Measurements from ENCODE around the gene KLK15. TPM values are rescaled to one million over a fixed set of nuclear protein-coding genes. Genes with fewer than 3 reads are reported as not detected.

The KLK15 gene
- total and polyA plus RNA-seq, 10 of the 15 experiments (the other 5 are each of a cell fraction or from before 2014, with no cell fraction given): 0.04 to 0.08 TPM; not detected in 8

DNA sequence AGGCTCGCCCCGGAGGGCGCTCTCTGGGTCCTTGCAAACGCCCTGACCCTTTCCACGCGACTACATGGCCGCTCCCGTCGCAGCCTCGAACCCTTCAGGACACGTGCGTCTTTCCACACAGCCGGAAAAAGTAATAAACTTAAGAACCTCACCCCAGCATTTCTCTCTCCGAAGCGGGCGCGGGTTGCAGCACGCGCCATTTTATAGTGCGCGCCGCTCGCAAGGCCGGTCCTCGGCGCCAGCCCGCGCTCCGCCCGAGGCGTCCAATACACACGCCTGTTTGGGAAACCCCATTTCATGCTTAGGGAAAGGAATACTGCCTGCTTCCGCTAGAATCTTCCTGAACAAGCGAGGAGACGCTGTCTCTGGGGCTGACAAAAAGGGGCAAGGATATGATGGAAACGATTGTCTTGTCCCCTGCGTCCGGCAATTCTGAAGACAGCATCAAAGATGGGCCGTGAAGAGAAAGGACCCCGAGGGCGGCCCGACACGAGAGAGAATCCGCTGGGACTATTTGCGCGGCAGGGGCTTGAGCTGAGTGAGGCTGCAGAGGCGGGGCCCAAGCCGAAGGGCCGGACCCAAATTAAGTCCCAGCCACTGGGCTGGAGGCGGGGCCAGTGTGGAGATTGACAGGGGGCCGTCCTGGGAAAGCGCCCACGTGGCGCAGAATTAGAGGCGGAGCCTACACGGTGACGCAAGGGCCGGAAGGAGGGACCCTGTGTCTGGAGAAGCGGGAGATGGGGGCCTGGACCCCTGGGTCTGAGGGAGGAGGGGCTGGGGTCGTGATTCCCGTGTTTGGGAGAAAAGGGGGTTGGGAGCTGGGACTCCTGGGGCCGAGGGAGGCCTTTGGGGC is 28.7 kb downstream of the KLK15 start (continued):
- TF ChIP-seq NR2F1 (conservative IDR thresholded peaks at IDR 0.05): 0 out of 2 replicates have a peak, but pooled peaks have one; percentile 31
- peak; percentile 45 for TF ChIP-seq RCOR1 (conservative IDR thresholded peaks at IDR 0.05; ENCODE audit: low read depth, low read length)
- TF ChIP-seq MTA3 (IDR thresholded peaks at IDR 0.05; ENCODE audit: borderline replicate concordance, low read length): no peak
- TF ChIP-seq RAD21 (IDR thresholded peaks at IDR 0.05; ENCODE audit: insufficient read depth, low read depth, low read length): 0 out of 2 replicates have a peak, but pooled peaks have one; percentile 8
- TF ChIP-seq SMAD1 (IDR thresholded peaks at IDR 0.05; ENCODE audit: low read depth, partially characterized antibody): peak; percentile 87
- peak; percentile 99 for TF ChIP-seq PML (IDR thresholded peaks at IDR 0.05; ENCODE audit: low read length)
- peak; percentile 34; the same call in 1 of the 2 replicates for TF ChIP-seq JUND (IDR thresholded peaks at IDR 0.05; ENCODE audit: low read depth, low read length)
- peak; percentile 100 for TF ChIP-seq ZNF207 (IDR thresholded peaks at IDR 0.05; ENCODE audit: borderline replicate concordance)
- TF ChIP-seq, protein P1, sequence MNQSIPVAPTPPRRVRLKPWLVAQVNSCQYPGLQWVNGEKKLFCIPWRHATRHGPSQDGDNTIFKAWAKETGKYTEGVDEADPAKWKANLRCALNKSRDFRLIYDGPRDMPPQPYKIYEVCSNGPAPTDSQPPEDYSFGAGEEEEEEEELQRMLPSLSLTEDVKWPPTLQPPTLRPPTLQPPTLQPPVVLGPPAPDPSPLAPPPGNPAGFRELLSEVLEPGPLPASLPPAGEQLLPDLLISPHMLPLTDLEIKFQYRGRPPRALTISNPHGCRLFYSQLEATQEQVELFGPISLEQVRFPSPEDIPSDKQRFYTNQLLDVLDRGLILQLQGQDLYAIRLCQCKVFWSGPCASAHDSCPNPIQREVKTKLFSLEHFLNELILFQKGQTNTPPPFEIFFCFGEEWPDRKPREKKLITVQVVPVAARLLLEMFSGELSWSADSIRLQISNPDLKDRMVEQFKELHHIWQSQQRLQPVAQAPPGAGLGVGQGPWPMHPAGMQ (IDR thresholded peaks at IDR 0.05; ENCODE audit: borderline replicate concordance): peak; percentile 100
- TF ChIP-seq NBN (IDR thresholded peaks at IDR 0.05): peak; percentile 97
- no peak for TF ChIP-seq NFXL1 (IDR thresholded peaks at IDR 0.05; ENCODE audit: borderline replicate concordance)
- TF ChIP-seq IKZF1 (conservative IDR thresholded peaks at IDR 0.05): peak; percentile 85
- TF ChIP-seq, protein P2, sequence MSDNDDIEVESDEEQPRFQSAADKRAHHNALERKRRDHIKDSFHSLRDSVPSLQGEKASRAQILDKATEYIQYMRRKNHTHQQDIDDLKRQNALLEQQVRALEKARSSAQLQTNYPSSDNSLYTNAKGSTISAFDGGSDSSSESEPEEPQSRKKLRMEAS (IDR thresholded peaks at IDR 0.05; ENCODE audit: low read depth, low read length): peak; percentile 81
- TF ChIP-seq ASH2L (IDR thresholded peaks at IDR 0.05; ENCODE audit: borderline replicate concordance, low read depth): no peak
- TF ChIP-seq MYB (IDR thresholded peaks at IDR 0.05; ENCODE audit: borderline replicate concordance, low read depth, low read length): peak; percentile 100
- TF ChIP-seq RFX5 (IDR thresholded peaks at IDR 0.05; ENCODE audit: low read depth, low read length): no peak
- TF ChIP-seq BCL3 (IDR thresholded peaks at IDR 0.05; ENCODE audit: borderline replicate concordance, insufficient read depth, low read depth, low read length, poor library complexity, severe bottlenecking): peak; percentile 53
- peak; percentile 72 for TF ChIP-seq ATF7 (IDR thresholded peaks at IDR 0.05; ENCODE audit: low read depth)
- TF ChIP-seq ESRRA (IDR thresholded peaks at IDR 0.05; ENCODE audit: low read length): no peak; the same call in 1 of the 2 replicates
- peak; percentile 18 to 70; a peak in 1 of 4 replicates for TF ChIP-seq IKZF2 (IDR thresholded peaks at IDR 0.05)
- peak; percentile 93 for TF ChIP-seq MYC (IDR thresholded peaks at IDR 0.05; ENCODE audit: insufficient read depth, insufficient read length, insufficient replicate concordance, low read length, severe bottlenecking)
- peak; percentile 60 for TF ChIP-seq SP1 (IDR thresholded peaks at IDR 0.05; ENCODE audit: low read depth, low read length)
- TF ChIP-seq, protein P3, sequence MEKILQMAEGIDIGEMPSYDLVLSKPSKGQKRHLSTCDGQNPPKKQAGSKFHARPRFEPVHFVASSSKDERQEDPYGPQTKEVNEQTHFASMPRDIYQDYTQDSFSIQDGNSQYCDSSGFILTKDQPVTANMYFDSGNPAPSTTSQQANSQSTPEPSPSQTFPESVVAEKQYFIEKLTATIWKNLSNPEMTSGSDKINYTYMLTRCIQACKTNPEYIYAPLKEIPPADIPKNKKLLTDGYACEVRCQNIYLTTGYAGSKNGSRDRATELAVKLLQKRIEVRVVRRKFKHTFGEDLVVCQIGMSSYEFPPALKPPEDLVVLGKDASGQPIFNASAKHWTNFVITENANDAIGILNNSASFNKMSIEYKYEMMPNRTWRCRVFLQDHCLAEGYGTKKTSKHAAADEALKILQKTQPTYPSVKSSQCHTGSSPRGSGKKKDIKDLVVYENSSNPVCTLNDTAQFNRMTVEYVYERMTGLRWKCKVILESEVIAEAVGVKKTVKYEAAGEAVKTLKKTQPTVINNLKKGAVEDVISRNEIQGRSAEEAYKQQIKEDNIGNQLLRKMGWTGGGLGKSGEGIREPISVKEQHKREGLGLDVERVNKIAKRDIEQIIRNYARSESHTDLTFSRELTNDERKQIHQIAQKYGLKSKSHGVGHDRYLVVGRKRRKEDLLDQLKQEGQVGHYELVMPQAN (conservative IDR thresholded peaks at IDR 0.05): peak; percentile 99
- TF ChIP-seq SPI1 (IDR thresholded peaks at IDR 0.05; ENCODE audit: borderline replicate concordance, insufficient read depth, low read depth, low read length): no peak
- 0 out of 2 replicates have a peak, but pooled peaks have one; percentile 43 for TF ChIP-seq HDAC2 (IDR thresholded peaks at IDR 0.05)
- TF ChIP-seq TCF3 (IDR thresholded peaks at IDR 0.05; ENCODE audit: borderline replicate concordance, insufficient read depth, low read depth, low read length): peak; percentile 41; the same call in 1 of the 2 replicates
- TF ChIP-seq ZSCAN29 (IDR thresholded peaks at IDR 0.05): no peak
